ENCODE data around the gene SERINC5. TPM values are rescaled to one million over a fixed set of nuclear protein-coding genes. Genes with fewer than 3 reads are reported as not detected.
A peak's percentile ranks its signal among the peaks of the same experiment; 100 is the strongest.

SERINC5 gene
- total RNA-seq, 1 experiment from 2014 or later = 128 TPM

DNA sequence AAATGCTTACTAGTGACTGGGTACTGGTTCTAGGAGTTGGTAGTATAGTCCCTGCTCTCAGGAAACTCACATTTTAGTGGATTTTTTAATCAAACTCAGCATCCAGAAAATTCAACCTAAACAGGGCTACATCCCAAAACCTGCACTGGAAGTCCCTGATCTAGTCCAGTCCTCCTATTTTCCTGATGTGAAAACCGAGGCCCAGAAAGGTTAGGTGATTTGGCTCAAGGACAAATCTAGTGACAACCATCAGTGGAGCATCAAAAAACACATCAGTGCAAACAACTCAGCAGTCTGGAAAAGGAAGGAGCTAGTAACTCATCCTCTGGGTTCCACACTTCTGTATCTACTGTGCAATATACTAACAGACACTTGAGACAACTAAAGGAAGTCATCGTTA, 38.2 kb downstream of the SERINC5 start:
- H3K4me1 Mint-ChIP-seq = peaks cover 80% of the 10 kb centered on the region
- no peaks in the 10 kb centered on the region; the same call in 1 of the 2 replicates for H3K27me3 Mint-ChIP-seq (ENCODE audit: low read depth)
- no peak overlapping the region for H3K4me3 Mint-ChIP-seq
- TF ChIP-seq, protein P1, sequence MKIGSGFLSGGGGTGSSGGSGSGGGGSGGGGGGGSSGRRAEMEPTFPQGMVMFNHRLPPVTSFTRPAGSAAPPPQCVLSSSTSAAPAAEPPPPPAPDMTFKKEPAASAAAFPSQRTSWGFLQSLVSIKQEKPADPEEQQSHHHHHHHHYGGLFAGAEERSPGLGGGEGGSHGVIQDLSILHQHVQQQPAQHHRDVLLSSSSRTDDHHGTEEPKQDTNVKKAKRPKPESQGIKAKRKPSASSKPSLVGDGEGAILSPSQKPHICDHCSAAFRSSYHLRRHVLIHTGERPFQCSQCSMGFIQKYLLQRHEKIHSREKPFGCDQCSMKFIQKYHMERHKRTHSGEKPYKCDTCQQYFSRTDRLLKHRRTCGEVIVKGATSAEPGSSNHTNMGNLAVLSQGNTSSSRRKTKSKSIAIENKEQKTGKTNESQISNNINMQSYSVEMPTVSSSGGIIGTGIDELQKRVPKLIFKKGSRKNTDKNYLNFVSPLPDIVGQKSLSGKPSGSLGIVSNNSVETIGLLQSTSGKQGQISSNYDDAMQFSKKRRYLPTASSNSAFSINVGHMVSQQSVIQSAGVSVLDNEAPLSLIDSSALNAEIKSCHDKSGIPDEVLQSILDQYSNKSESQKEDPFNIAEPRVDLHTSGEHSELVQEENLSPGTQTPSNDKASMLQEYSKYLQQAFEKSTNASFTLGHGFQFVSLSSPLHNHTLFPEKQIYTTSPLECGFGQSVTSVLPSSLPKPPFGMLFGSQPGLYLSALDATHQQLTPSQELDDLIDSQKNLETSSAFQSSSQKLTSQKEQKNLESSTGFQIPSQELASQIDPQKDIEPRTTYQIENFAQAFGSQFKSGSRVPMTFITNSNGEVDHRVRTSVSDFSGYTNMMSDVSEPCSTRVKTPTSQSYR (CRISPR knock-in tag; IDR thresholded peaks at IDR 0.05) = no peak
- TF ChIP-seq FOXP1 (CRISPR knock-in tag; IDR thresholded peaks at IDR 0.05; ENCODE audit: borderline replicate concordance) (no peak), TEAD4 (CRISPR knock-in tag; IDR thresholded peaks at IDR 0.05) (no peak), RORB (CRISPR knock-in tag; IDR thresholded peaks at IDR 0.05) (no peak)
- DNase-seq (ENCODE audit: low spot score) (no peak), ATAC-seq (no peak)
- H3K36me3 Mint-ChIP-seq = peaks cover 12% of the 10 kb centered on the region
- peak overlapping the region; percentile 20; the same call in 1 of the 2 replicates for H3K27ac Mint-ChIP-seq
- CTCF ChIA-PET = interaction anchor here (2.0 kb wide), 1 partner anchor 134 kb away, joined by 6 read pairs; no protein-coding TSS in a partner anchor
- H3K9me3 Mint-ChIP-seq = no peaks in the 10 kb centered on the region
- POLR2A ChIA-PET = no interaction called here

GRCh38 chr5:80216753-80217596, 38.9 kb downstream of the SERINC5 start:
- peaks cover 9% of the 10 kb centered on the region for H3K36me3 Mint-ChIP-seq
- H3K4me3 Mint-ChIP-seq = no peak overlapping the region
- TF ChIP-seq GABPB1 (CRISPR knock-in tag; IDR thresholded peaks at IDR 0.05) (no peak), HMGA2 (CRISPR knock-in tag; IDR thresholded peaks at IDR 0.05) (peak; percentile 98)
- ChIA-PET POLR2A (interaction anchor here (1.1 to 1.5 kb wide), 2 partner anchors 41 to 47 kb away, joined by 3 to 4 read pairs; no protein-coding TSS in a partner anchor), CTCF (no interaction called here)
- ATAC-seq (no peak), DNase-seq (ENCODE audit: low spot score) (no peak)
- H3K4me1 Mint-ChIP-seq = peaks cover 83% of the 10 kb centered on the region
- no peaks in the 10 kb centered on the region for H3K9me3 Mint-ChIP-seq
- H3K27ac Mint-ChIP-seq = no peak overlapping the region
- no peaks in the 10 kb centered on the region; the same call in 1 of the 2 replicates for H3K27me3 Mint-ChIP-seq (ENCODE audit: low read depth)

- Mint-ChIP-seq H3K4me3 (no peak overlapping the region), H3K27me3 (ENCODE audit: low read depth) (no peaks in the 10 kb centered on the region; the same call in 1 of the 2 replicates), H3K9me3 (no peaks in the 10 kb centered on the region), H3K4me1 (peaks cover 85% of the 10 kb centered on the region), H3K36me3 (peaks cover 7% of the 10 kb centered on the region), H3K27ac (no peak overlapping the region)
- POLR2A ChIA-PET = interaction anchor here (1.5 kb wide), 1 partner anchor 41 kb away, joined by 4 read pairs; no protein-coding TSS in a partner anchor
- DNase-seq (ENCODE audit: low spot score) = no peak
- CTCF ChIA-PET = no interaction called here
- no peak for ATAC-seq
- TF ChIP-seq ELF4 (CRISPR knock-in tag; IDR thresholded peaks at IDR 0.05; ENCODE audit: low read depth) (no peak), GTF2I (CRISPR knock-in tag; conservative IDR thresholded peaks at IDR 0.05) (no peak), ESRRA (CRISPR knock-in tag; IDR thresholded peaks at IDR 0.05; ENCODE audit: borderline replicate concordance) (no peak), FOXJ3 (CRISPR knock-in tag; IDR thresholded peaks at IDR 0.05; ENCODE audit: borderline replicate concordance) (no peak), NR3C1 (CRISPR knock-in tag; conservative IDR thresholded peaks at IDR 0.05; ENCODE audit: low read depth) (no peak), ATF2 (CRISPR knock-in tag; IDR thresholded peaks at IDR 0.05; ENCODE audit: borderline replicate concordance, low read depth) (no peak), NFYB (CRISPR knock-in tag; conservative IDR thresholded peaks at IDR 0.05; ENCODE audit: low read depth) (no peak), JAZF1 (CRISPR knock-in tag; IDR thresholded peaks at IDR 0.05) (no peak), JUN (CRISPR knock-in tag; IDR thresholded peaks at IDR 0.05) (no peak), TP53 (CRISPR knock-in tag; IDR thresholded peaks at IDR 0.05) (no peak), SMAD3 (CRISPR knock-in tag; IDR thresholded peaks at IDR 0.05; ENCODE audit: borderline replicate concordance) (no peak), SP1 (CRISPR knock-in tag; conservative IDR thresholded peaks at IDR 0.05) (no peak)
- TF ChIP-seq, protein P2, sequence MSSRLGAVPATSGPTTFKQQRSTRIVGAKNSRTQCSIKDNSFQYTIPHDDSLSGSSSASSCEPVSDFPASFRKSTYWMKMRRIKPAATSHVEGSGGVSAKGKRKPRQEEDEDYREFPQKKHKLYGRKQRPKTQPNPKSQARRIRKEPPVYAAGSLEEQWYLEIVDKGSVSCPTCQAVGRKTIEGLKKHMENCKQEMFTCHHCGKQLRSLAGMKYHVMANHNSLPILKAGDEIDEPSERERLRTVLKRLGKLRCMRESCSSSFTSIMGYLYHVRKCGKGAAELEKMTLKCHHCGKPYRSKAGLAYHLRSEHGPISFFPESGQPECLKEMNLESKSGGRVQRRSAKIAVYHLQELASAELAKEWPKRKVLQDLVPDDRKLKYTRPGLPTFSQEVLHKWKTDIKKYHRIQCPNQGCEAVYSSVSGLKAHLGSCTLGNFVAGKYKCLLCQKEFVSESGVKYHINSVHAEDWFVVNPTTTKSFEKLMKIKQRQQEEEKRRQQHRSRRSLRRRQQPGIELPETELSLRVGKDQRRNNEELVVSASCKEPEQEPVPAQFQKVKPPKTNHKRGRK (CRISPR knock-in tag; IDR thresholded peaks at IDR 0.05; ENCODE audit: borderline replicate concordance) = no peak
- TF ChIP-seq, protein P3, sequence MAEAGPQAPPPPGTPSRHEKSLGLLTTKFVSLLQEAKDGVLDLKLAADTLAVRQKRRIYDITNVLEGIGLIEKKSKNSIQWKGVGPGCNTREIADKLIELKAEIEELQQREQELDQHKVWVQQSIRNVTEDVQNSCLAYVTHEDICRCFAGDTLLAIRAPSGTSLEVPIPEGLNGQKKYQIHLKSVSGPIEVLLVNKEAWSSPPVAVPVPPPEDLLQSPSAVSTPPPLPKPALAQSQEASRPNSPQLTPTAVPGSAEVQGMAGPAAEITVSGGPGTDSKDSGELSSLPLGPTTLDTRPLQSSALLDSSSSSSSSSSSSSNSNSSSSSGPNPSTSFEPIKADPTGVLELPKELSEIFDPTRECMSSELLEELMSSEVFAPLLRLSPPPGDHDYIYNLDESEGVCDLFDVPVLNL (CRISPR knock-in tag; IDR thresholded peaks at IDR 0.05; ENCODE audit: borderline replicate concordance, low read depth) = no peak
- TF ChIP-seq, protein P4, sequence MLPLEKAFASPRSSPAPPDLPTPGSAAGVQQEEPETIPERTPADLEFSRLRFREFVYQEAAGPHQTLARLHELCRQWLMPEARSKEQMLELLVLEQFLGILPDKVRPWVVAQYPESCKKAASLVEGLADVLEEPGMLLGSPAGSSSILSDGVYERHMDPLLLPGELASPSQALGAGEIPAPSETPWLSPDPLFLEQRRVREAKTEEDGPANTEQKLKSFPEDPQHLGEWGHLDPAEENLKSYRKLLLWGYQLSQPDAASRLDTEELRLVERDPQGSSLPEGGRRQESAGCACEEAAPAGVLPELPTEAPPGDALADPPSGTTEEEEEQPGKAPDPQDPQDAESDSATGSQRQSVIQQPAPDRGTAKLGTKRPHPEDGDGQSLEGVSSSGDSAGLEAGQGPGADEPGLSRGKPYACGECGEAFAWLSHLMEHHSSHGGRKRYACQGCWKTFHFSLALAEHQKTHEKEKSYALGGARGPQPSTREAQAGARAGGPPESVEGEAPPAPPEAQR (CRISPR knock-in tag; IDR thresholded peaks at IDR 0.05) = no peak
Measured at GRCh38 chr5:80216096-80216495, 39.8 kb downstream of the SERINC5 start.

Measured in WTC11 (cell line).